GM12872 (cell line): ENCODE measurements around the gene OR51I1.
A peak's percentile ranks its signal among the peaks of the same experiment; 100 is the strongest.

Source experiments
- CTCF ChIP-seq: IDR thresholded peaks from 3 replicates; pipeline ENCODE4 v1.5.1; 2011; ENCODE audit warnings: low read depth, mild to moderate bottlenecking, low read length, moderate library complexity; ENCODE audit not compliant: insufficient read depth

OR51I1 gene

DNA sequence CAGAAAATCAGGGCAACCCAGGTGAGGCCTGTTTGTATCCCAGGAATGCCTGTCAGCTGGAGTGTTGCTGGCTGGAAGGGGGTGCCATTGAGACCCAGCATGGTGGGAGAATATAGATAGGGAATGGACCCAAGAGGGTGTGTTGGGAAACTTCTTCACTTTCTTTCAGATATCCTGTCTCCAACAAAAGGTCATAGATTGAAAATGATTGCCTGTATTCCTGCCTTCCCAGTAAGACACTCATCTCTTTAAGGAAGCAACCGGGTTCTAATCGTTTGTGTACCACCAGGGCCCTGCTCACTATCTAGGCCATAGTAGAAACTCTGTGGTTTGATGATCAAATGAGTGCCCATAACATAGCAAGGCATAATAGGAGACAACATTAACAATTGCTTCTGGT, at the start of gene OR51I1:
Gene OR51I1 (minus strand): TSS at position 101 of the 400 bp plus-strand sequence. CDS start 0 bp downstream, at position 101.
- TF ChIP-seq CTCF, result no peak

DNA sequence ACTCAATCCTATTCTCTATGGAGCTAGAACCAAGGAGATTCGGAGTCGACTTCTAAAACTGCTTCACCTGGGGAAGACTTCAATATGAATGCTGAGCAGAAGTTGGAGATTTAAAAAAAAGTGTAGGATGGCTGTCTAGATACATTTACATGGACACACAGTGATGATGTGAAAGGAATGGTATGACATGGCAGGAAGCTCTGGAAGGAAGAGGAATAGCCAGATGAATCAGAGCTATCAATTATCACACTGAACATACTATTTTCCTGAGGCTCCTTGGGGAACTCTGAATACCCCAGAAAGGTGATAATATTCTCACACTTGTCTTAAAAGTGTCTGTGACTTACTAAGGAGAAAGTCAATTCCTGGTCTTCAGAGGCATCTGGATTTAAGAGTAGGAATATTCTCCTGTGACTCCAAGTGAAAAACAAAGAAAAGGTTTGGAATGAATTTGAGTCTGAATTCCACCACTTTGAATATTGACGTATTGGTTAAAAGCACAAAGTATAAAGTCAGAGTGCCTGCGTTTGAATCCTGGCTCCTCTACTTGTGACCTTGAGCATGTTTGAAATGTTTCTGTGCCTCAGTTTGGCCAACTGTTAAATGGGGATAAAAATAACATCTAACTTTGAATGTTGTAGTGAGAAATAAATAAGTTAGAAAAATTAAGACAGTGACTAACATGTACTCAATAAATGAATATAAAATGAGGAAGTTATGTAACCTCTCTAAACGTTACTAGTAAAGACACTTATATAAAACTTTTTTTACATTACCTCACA, 48.5 kb upstream of the OR51I1 start:
- TF ChIP-seq CTCF, result no peak

GRCh38 chr11:5488798-5489399, 47.6 kb upstream of the OR51I1 start:
- TF ChIP-seq CTCF, result no peak

GRCh38 chr11:5488385-5488784, 47.1 kb upstream of the OR51I1 start, which contains the start of gene OR52D1:
Gene OR52D1, plus strand, starts transcription at chr11:5488685. Its CDS starts 22 bp downstream, at chr11:5488707.
- TF ChIP-seq CTCF, result no peak

DNA sequence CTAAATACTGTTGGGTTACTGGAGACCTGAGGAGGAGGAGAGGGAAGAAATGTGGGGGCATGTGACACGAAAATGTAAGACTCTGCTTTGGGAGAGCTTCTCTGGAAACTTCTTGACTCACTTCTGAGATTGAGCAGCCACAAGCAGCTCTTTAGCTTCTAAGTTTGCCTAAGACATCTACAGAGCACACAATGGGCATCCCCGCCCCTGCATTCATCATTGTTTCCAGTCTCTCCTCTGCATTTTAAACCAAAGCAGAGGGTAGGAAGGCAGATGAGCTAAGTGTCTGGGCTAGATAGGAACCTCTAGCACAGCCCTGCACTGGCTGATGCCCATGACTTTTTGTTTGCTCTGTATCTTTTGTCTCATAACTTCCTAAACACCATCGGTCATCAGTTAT, 45.1 kb upstream of the OR51I1 start:
- TF ChIP-seq CTCF, result no peak

DNA sequence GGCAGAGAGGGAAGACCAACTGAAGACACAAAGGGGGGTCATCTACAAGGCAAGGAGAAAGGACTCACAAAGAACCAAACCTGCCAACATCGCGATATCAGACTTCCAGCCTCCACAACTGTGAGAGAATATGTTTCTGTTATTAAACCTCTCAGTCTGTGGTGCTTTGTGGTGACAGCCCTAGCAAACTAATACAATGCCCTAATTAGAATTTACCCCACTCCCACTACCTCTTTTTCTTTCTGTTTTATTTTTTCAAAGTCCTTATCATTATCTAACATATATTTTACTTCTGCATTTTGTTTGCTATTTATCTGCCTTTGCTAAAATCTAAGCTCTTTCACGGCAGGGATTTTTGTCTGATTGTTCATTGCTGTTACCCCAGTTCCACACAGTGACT, 44.7 kb upstream of the OR51I1 start:
- TF ChIP-seq CTCF, result no peak

DNA sequence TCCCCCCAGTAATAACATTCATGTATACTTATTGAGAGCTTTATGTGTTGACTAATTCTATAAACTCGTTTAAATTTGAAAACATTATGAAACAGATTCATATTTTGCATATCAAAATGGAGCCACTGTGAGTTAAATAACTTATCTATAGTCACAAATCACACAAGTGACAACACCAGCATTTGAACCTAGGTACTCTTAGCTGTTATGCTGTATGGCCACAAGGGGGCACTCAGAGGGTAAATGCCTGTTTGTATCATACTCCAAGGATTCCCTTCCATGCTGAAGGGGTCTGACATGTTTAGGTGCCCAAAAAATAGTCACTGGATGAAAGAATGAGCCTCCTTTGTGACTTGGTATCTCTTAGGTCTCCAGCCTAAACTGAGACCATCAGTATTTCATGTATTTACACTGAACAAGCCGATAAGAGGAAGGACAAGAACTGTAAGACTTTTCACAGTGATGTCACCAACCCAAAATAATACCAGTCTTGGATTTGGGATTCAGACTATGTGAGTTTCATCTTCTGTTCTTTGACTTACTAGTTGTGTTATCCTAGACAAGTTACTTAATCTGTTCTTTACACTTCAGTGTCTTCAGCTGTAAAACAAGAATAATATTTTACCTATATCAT, 35.0 kb upstream of the OR51I1 start:
- TF ChIP-seq CTCF, result peak; percentile 82
